Right atrium auricular region (tissue), 2 donors: ENCODE measurements around the gene DLX1. TPM values are rescaled to one million over a fixed set of nuclear protein-coding genes. Genes with fewer than 3 reads are reported as not detected.

Experiments used
- DNase-seq: peaks from one replicate; pipeline ENCODE4 v3.0.0-alpha.2; 2019; ENCODE audit warnings: low spot score
- H3K27ac ChIP-seq, 2 donors: fragments of 200-600 bp; sonication (generic); 1 replicate in 1 of 2; 2 replicates in 1 of 2; pipeline ENCODE4 v1.5.1; 2016 to 2019
- H3K27me3 ChIP-seq, 2 donors: fragments of 200-600 bp; sonication (generic); one replicate each; pipeline versions ENCODE4 v1.5.1 to v1.6.0; 2017 to 2019
- H3K36me3 ChIP-seq: fragments of 200-600 bp; sonication (generic); one replicate; pipeline ENCODE4 v1.5.1; 2016
- H3K4me1 ChIP-seq, 2 donors: fragments of 200-600 bp; sonication (generic); one replicate each; pipeline versions ENCODE4 v1.5.1 to v1.6.0; 2017 to 2019
- H3K4me3 ChIP-seq, 2 donors: fragments of 200-600 bp; sonication (generic); 1 replicate in 1 of 2; 2 replicates in 1 of 2; pipeline ENCODE4 v1.5.1; 2017 to 2019; ENCODE audit warnings: mild to moderate bottlenecking in 1 of 2, moderate library complexity in 1 of 2
- H3K9me3 ChIP-seq, 2 donors: fragments of 200-600 bp; sonication (generic); one replicate each; pipeline ENCODE4 v1.5.1; 2019
- total RNA-seq, 2 donors: library from RNA; depleted of rRNA; stranded (reverse); fragments of >200 nt; gene quantifications; one replicate each; pipeline ENCODE4 v1.1.0, GENCODE V29; 2016
- TF ChIP-seq, protein P1 (sequence below), 2 donors: fragments of 200-600 bp; sonication (generic); IDR thresholded peaks; one replicate each; pipeline ENCODE4 v1.5.1; 2019; ENCODE audit warnings: antibody characterized with exemption in 2 of 2

Gene DLX1
- total RNA-seq, 2 donors from 2014 or later: not detected

DNA sequence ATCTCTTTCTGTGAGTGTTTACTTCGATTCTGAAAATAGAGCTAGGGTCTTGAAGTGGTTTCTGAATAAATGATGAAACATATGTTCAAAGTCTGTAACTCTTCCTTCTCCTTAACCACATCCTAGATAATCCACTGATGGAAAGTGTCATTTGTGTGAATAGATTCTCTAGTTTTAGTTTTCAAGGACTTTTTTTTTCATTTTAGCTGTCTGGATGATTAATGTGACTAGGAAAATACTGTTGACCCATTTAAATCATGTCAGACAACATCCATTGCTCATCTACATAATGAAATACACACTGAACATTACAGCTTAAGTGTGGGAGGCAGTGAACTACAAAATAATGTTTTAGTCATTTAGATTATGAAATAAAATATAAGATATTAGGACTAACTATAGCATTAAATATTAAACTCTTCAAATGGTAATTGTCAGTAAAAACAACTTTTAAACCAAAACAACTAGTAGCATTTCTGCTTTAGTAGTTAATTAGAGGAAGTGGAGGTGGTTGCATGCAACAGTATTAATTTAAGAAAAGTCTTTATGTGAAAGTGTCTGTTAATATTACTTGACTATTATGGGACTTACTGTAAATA lies 39.1 kb upstream of the DLX1 start:
- H3K27me3 ChIP-seq: no peaks in the 10 kb centered on the region
- TF ChIP-seq, protein P1, sequence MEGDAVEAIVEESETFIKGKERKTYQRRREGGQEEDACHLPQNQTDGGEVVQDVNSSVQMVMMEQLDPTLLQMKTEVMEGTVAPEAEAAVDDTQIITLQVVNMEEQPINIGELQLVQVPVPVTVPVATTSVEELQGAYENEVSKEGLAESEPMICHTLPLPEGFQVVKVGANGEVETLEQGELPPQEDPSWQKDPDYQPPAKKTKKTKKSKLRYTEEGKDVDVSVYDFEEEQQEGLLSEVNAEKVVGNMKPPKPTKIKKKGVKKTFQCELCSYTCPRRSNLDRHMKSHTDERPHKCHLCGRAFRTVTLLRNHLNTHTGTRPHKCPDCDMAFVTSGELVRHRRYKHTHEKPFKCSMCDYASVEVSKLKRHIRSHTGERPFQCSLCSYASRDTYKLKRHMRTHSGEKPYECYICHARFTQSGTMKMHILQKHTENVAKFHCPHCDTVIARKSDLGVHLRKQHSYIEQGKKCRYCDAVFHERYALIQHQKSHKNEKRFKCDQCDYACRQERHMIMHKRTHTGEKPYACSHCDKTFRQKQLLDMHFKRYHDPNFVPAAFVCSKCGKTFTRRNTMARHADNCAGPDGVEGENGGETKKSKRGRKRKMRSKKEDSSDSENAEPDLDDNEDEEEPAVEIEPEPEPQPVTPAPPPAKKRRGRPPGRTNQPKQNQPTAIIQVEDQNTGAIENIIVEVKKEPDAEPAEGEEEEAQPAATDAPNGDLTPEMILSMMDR (IDR thresholded peaks at IDR 0.05): no peak
- H3K4me3 ChIP-seq: no peak overlapping the region
- DNase-seq: no peak
- H3K36me3 ChIP-seq: no peaks in the 10 kb centered on the region
- H3K27ac ChIP-seq: no peak overlapping the region
- H3K4me1 ChIP-seq: no peaks in the 10 kb centered on the region
- H3K9me3 ChIP-seq: no peaks in the 10 kb centered on the region

DNA sequence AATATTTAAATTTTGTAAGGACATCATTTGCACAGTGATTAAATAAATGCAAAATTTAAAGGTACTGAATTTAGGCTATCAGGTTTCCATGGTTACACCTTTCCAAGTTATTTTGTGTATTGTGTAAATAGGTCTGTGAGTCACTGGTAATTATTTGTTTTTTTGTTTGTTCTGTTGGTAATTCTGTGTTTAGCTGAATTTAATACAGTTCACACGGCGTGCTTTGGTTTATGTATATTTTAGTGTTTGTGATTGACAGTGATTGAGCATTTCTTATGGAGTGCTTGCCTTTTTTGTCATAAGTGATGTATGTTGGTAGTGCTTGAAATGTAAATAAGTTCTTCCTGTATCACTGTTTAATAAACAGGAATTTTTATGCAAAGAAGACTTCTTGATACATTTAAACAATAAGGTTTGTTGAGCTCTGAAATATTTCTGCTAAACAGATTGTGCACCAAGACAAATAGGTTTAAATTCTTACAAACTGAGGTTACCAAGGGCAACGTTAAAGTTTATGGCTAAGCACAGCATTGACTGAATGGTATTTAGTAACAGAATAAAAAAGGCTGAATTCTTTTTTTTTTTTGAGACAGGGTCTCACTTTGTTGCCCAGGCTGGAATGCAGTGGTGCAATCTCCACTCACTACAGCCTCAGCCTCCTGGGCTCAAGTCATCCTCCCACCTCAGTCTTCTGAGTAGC lies 38.3 kb upstream of the DLX1 start:
- Histone ChIP-seq H3K4me1 (no peaks in the 10 kb centered on the region), H3K9me3 (no peaks in the 10 kb centered on the region), H3K36me3 (no peaks in the 10 kb centered on the region), H3K27ac (no peak overlapping the region), H3K27me3 (no peaks in the 10 kb centered on the region), H3K4me3 (no peak overlapping the region)
- TF ChIP-seq, protein P1 (IDR thresholded peaks at IDR 0.05): no peak
- no peak for DNase-seq

DNA sequence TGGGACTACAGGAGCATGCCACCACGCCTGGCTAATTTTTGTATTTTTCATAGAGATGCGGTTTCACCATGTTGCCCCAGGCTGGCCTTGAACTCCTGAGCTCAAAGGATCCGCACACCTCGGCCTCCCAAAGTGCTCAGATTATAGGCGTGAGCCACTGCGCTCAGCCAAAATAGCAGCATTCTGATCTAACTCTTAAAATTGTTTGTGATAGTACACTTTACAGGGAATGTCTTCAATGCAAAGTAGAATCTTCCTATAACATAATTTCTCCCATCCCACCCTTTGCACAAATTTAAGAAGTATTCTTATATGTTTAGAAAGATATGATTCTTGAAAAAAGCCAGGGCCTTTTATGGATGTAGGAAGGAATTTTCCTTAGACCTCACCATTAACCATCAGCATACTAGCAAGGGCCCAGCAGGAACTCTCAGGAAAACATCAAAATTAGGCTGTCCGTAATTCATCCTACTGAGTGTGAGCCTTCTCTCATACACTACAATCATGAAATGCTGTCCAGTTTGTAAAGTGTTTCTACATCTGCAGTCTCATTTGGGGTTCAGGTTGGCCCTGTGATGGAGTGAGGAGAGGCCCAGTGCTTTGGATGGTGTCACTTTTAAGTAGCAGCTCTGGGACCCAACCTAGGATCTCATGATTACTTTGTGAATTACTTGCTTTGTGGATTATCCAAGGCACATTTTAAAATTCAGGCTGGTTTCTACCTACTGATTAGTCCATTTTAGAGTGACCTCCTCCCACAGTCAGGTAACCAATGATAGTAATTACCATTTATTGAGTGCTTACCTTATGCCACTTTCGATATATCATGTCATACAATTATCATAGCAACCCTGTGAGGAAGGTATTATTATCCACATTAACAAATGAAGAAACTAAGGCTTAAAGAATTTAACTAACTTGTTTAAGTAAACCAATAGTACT lies 37.5 kb upstream of the DLX1 start:
- Histone ChIP-seq H3K9me3 (no peaks in the 10 kb centered on the region), H3K27ac (no peak overlapping the region), H3K4me3 (no peak overlapping the region), H3K4me1 (no peaks in the 10 kb centered on the region), H3K36me3 (no peaks in the 10 kb centered on the region), H3K27me3 (no peaks in the 10 kb centered on the region)
- DNase-seq: no peak
- TF ChIP-seq, protein P1 (IDR thresholded peaks at IDR 0.05): no peak

- TF ChIP-seq, protein P1 (IDR thresholded peaks at IDR 0.05): no peak
- DNase-seq: no peak
- H3K4me3 ChIP-seq: no peak overlapping the region
- H3K27ac ChIP-seq: no peak overlapping the region
- no peaks in the 10 kb centered on the region for H3K27me3 ChIP-seq
- no peaks in the 10 kb centered on the region for H3K9me3 ChIP-seq
- no peaks in the 10 kb centered on the region for H3K4me1 ChIP-seq
- H3K36me3 ChIP-seq: no peaks in the 10 kb centered on the region
These were observed 36.5 kb upstream of the DLX1 start for GRCh38 chr2:172048508-172049503.

DNA sequence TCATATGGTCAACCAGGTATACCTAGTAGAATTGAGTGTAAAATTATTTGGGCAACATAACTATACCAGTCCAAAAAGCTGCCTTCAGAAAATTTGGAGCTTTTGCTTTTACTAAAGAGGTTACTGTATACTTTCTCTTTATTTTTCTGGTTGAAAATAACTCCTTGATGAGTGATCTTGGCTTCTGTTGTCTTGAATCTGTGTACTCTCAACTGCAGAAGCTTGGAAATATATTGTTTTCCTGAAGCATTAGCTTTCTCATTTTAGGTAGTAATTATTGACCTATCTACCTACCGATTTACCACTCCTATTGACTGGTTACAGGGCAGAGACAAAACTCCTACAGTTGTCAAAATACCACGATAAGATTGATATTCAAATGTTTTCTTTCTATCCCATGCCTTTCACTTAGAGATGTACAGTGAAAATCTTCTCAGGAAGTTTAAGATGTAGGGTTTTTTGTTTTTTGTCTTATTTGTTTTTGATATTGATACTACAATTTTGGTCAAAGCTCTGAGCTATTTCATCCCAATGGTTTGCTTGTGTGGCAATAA lies 35.7 kb upstream of the DLX1 start:
- H3K4me1 ChIP-seq: no peaks in the 10 kb centered on the region
- H3K27me3 ChIP-seq: no peaks in the 10 kb centered on the region
- no peaks in the 10 kb centered on the region for H3K36me3 ChIP-seq
- no peaks in the 10 kb centered on the region for H3K9me3 ChIP-seq
- no peak for DNase-seq
- H3K4me3 ChIP-seq: no peak overlapping the region
- TF ChIP-seq, protein P1 (IDR thresholded peaks at IDR 0.05): no peak
- no peak overlapping the region for H3K27ac ChIP-seq
